ENCODE measurements around the gene OSBPL7. TPM values are rescaled to one million over a fixed set of nuclear protein-coding genes. Genes with fewer than 3 reads are reported as not detected.

The OSBPL7 gene
- total and polyA plus RNA-seq, 4 donors = 8.9 to 21.1 (median 15.4) TPM

Other genes starting within 250 kb of the OSBPL7 start
- gene KPNB1, start 171.9 kb downstream of the OSBPL7 start, total RNA-seq = 100 to 1,000 TPM; 171 to 202 TPM
- 10 to 100 TPM; 39.4 to 58.9 TPM for gene KPNB1, start 171.9 kb downstream of the OSBPL7 start, polyA plus RNA-seq
- 10 to 100 TPM; 13.2 to 20.2 TPM for gene TBKBP1, start 127.6 kb downstream of the OSBPL7 start, total RNA-seq
- gene TBKBP1, start 127.6 kb downstream of the OSBPL7 start, polyA plus RNA-seq = 10 to 100 TPM in 1 of 2 donors, 1 to 10 TPM in 1; 9.3 to 16.2 TPM
- under 1 TPM; 0.39 to 0.99 TPM for gene TBX21, start 88.6 kb downstream of the OSBPL7 start, total RNA-seq
- not detected for gene TBX21, start 88.6 kb downstream of the OSBPL7 start, polyA plus RNA-seq
- gene MRPL10, start 9.7 kb upstream of the OSBPL7 start, total RNA-seq = 10 to 100 TPM; 21.6 to 28.6 TPM
- gene MRPL10, start 9.7 kb upstream of the OSBPL7 start, polyA plus RNA-seq = 10 to 100 TPM; 34.4 to 42.2 TPM
- under 1 TPM in 1 of 2 donors, not detected in 1; 0.51 TPM for gene LRRC46, start 9.9 kb upstream of the OSBPL7 start, total RNA-seq
- gene LRRC46, start 9.9 kb upstream of the OSBPL7 start, polyA plus RNA-seq = under 1 TPM in 1 of 2 donors, not detected in 1; 0.87 TPM
- 10 to 100 TPM; 19.3 to 37.6 TPM for gene SCRN2, start 19.5 kb upstream of the OSBPL7 start, total RNA-seq
- gene SCRN2, start 19.5 kb upstream of the OSBPL7 start, polyA plus RNA-seq = 10 to 100 TPM; 21.2 to 64.1 TPM
- under 1 TPM; 0.78 to 0.81 TPM for gene SP6, start 29.4 kb upstream of the OSBPL7 start, total RNA-seq
- gene SP6, start 29.4 kb upstream of the OSBPL7 start, polyA plus RNA-seq = under 1 TPM in 1 of 2 donors, not detected in 1; 0.25 TPM
- gene SP2, start 74.4 kb upstream of the OSBPL7 start, total RNA-seq = 10 to 100 TPM; 14.3 to 18.0 TPM
- gene SP2, start 74.4 kb upstream of the OSBPL7 start, polyA plus RNA-seq = 10 to 100 TPM in 1 of 2 donors, 1 to 10 TPM in 1; 7.5 to 12.0 TPM
- 10 to 100 TPM; 14.3 to 19.5 TPM for gene PNPO, start 119.8 kb upstream of the OSBPL7 start, total RNA-seq
- 1 to 10 TPM; 4.9 to 6.9 TPM for gene PNPO, start 119.8 kb upstream of the OSBPL7 start, polyA plus RNA-seq
- not detected for gene PRR15L, start 136.1 kb upstream of the OSBPL7 start, total RNA-seq
- 10 to 100 TPM in 1 of 2 donors, under 1 TPM in 1; 0.87 to 43.5 TPM for gene PRR15L, start 136.1 kb upstream of the OSBPL7 start, polyA plus RNA-seq
- gene CDK5RAP3, start 149.3 kb upstream of the OSBPL7 start, total RNA-seq = 100 to 1,000 TPM in 1 of 2 donors, 10 to 100 TPM in 1; 99.5 to 196 TPM
- 100 to 1,000 TPM in 1 of 2 donors, 10 to 100 TPM in 1; 66.1 to 679 TPM for gene CDK5RAP3, start 149.3 kb upstream of the OSBPL7 start, polyA plus RNA-seq
- 10 to 100 TPM; 59.9 to 84.2 TPM for gene COPZ2, start 216.0 kb upstream of the OSBPL7 start, total RNA-seq
- gene COPZ2, start 216.0 kb upstream of the OSBPL7 start, polyA plus RNA-seq = 100 to 1,000 TPM; 104 to 108 TPM
- 100 to 1,000 TPM; 161 to 250 TPM for gene NFE2L1, start 226.6 kb upstream of the OSBPL7 start, total RNA-seq
- gene NFE2L1, start 226.6 kb upstream of the OSBPL7 start, polyA plus RNA-seq = 10 to 100 TPM; 80.6 to 83.3 TPM